Measurements from ENCODE around the gene TXNDC15.

- TF ChIP-seq POLR2A (IDR thresholded peaks at IDR 0.05), result no peak
- TF ChIP-seq, protein P1, sequence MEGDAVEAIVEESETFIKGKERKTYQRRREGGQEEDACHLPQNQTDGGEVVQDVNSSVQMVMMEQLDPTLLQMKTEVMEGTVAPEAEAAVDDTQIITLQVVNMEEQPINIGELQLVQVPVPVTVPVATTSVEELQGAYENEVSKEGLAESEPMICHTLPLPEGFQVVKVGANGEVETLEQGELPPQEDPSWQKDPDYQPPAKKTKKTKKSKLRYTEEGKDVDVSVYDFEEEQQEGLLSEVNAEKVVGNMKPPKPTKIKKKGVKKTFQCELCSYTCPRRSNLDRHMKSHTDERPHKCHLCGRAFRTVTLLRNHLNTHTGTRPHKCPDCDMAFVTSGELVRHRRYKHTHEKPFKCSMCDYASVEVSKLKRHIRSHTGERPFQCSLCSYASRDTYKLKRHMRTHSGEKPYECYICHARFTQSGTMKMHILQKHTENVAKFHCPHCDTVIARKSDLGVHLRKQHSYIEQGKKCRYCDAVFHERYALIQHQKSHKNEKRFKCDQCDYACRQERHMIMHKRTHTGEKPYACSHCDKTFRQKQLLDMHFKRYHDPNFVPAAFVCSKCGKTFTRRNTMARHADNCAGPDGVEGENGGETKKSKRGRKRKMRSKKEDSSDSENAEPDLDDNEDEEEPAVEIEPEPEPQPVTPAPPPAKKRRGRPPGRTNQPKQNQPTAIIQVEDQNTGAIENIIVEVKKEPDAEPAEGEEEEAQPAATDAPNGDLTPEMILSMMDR (IDR thresholded peaks at IDR 0.05), result no peak
Observed at GRCh38 chr5:134878403-134878802, 4.2 kb downstream of the TXNDC15 start.

Measured in testis (tissue), 2 donors.